Hair follicle dermal papilla cell (primary cell): ENCODE results near the gene AIM2. TPM values are rescaled to one million over a fixed set of nuclear protein-coding genes. Genes with fewer than 3 reads are reported as not detected.

ENCODE experiments used
- total RNA-seq: library from RNA; depleted of rRNA; stranded (reverse); fragments of >200 nt; gene quantifications from 2 replicates; pipeline ENCODE4 v1.2.3, GENCODE V29; 2012

AIM2 gene, protein sequence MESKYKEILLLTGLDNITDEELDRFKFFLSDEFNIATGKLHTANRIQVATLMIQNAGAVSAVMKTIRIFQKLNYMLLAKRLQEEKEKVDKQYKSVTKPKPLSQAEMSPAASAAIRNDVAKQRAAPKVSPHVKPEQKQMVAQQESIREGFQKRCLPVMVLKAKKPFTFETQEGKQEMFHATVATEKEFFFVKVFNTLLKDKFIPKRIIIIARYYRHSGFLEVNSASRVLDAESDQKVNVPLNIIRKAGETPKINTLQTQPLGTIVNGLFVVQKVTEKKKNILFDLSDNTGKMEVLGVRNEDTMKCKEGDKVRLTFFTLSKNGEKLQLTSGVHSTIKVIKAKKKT
- not detected in 2 replicates for total RNA-seq

GRCh38 chr1:159076438-159077119 lies at the start of gene AIM2:
Gene AIM2, minus strand, starts transcription at chr1:159076766. Its CDS starts 3,267 bp downstream, at chr1:159073499.

Other genes starting within 250 kb of the AIM2 start
- not detected in 2 replicates for gene MNDA, start 245.4 kb downstream of the AIM2 start, total RNA-seq
- gene PYHIN1, start 145.2 kb downstream of the AIM2 start, total RNA-seq: 0.12 TPM in 1 of 2 replicates, not detected in the other
- 92.7 and 94.8 TPM in 2 replicates for gene IFI16, start 66.9 kb downstream of the AIM2 start, total RNA-seq
- gene CADM3, start 94.8 kb upstream of the AIM2 start, total RNA-seq: 0.12 and 0.49 TPM in 2 replicates
- gene ACKR1, start 128.1 kb upstream of the AIM2 start, total RNA-seq: not detected in 2 replicates
- gene FCER1A, start 225.6 kb upstream of the AIM2 start, total RNA-seq: not detected in 2 replicates